WTC11 (cell line): Measurements from ENCODE around the gene ZMIZ1.

ENCODE experiments used
- ATF1 ChIP-seq: sonication (generic); formaldehyde crosslinking; IDR thresholded peaks from 2 replicates; pipeline ENCODE4 v1.8.1; 2023; ENCODE audit warnings: mild to moderate bottlenecking, moderate library complexity, missing genetic modification reagents
- CTCF ChIP-seq: fragments of 200-600 bp; IDR thresholded peaks from 2 replicates; pipeline ENCODE4 v1.8.0; 2022; ENCODE audit warnings: antibody characterized with exemption
- USF2 ChIP-seq: sonication (generic); formaldehyde crosslinking; IDR thresholded peaks from 2 replicates; pipeline ENCODE4 v1.8.1; 2023; ENCODE audit warnings: mild to moderate bottlenecking, missing genetic modification reagents, moderate library complexity

- TF ChIP-seq ATF1 (CRISPR knock-in tag), result no peak
- TF ChIP-seq USF2 (CRISPR knock-in tag), result no peak
- no peak for TF ChIP-seq CTCF
Measured at GRCh38 chr10:79020015-79020491, 48.7 kb upstream of the ZMIZ1 start.
